GM18868 (cell line): ENCODE results near the gene CABCOCO1.

Experiments used
- ATAC-seq: cut with Tn5 transposase; IDR thresholded peaks from one replicate; pipeline ENCODE4 v1.9.1; 2021; ENCODE audit warnings: mild to moderate bottlenecking, moderate library complexity; ENCODE audit not compliant: unreplicated experiment

CABCOCO1 gene

GRCh38 chr10:61812052-61812721, 149.5 kb downstream of the CABCOCO1 start:
- peak; percentile 50 for ATAC-seq

GRCh38 chr10:61812920-61813319, 150.2 kb downstream of the CABCOCO1 start:
- no peak for ATAC-seq

- ATAC-seq = no peak
These were observed 151.4 kb downstream of the CABCOCO1 start for GRCh38 chr10:61814160-61814559.

GRCh38 chr10:61815496-61815895, 152.8 kb downstream of the CABCOCO1 start:
- ATAC-seq = no peak
